Measurements from ENCODE around the gene RPS6KB2. TPM values are rescaled to one million over a fixed set of nuclear protein-coding genes. Genes with fewer than 3 reads are reported as not detected.
A peak's percentile ranks its signal among the peaks of the same experiment; 100 is the strongest.

Gene RPS6KB2
- 10 to 100 TPM; 35.2 to 94.3 (median 50.4) TPM for total RNA-seq

GRCh38 chr11:67428052-67429001 lies at the start of gene RPS6KB2:
Gene RPS6KB2 (plus strand): TSS chr11:67428494. CDS start chr11:67428546, 52 bp downstream.
- peak; percentile 97 for ATAC-seq (ENCODE audit: low FRiP score in 2 of 2)
- TF ChIP-seq CTCF (IDR thresholded peaks at IDR 0.05) = peak in 2 of 6 experiments; percentile 30 to 39
- TF ChIP-seq EP300 (IDR thresholded peaks at IDR 0.05) = no peak
- peak in 3 of 4 donors; percentile 85 to 97 (median 95) for TF ChIP-seq POLR2A (IDR thresholded peaks at IDR 0.05)
- peak; percentile 97 to 98 for TF ChIP-seq POLR2AphosphoS5 (IDR thresholded peaks at IDR 0.05)
- peak; percentile 99 to 100 for DNase-seq
- peak within 1 kb of the TSS; percentile 91 to 93 (median 92) for H3K27ac ChIP-seq
- H3K36me3 ChIP-seq = peaks cover 0 to 27% (median 24%) of the 10 kb centered on the region in 4 donors
- H3K27me3 ChIP-seq = no peaks in the 10 kb centered on the region
- H3K4me3 ChIP-seq = peak within 1 kb of the TSS; percentile 71 to 97 (median 82)
- peaks cover 14 to 24% (median 17%) of the 10 kb centered on the region in 4 donors for H3K4me1 ChIP-seq
- no peaks in the 10 kb centered on the region for H3K9me3 ChIP-seq
- WGBS, 2 donors = 0% methylated on average over 27 to 68 of the region's 68 CpGs

GRCh38 chr11:67378544-67378943 lies 49.8 kb upstream of the RPS6KB2 start:
- TF ChIP-seq POLR2AphosphoS5 (IDR thresholded peaks at IDR 0.05) = no peak
- no peak for TF ChIP-seq POLR2A (IDR thresholded peaks at IDR 0.05)
- TF ChIP-seq EP300 (IDR thresholded peaks at IDR 0.05) = no peak
- no peak for TF ChIP-seq CTCF (IDR thresholded peaks at IDR 0.05)
- Histone ChIP-seq H3K4me1 (peaks cover 16 to 41% (median 25%) of the 10 kb centered on the region in 4 donors), H3K9me3 (no peaks in the 10 kb centered on the region), H3K27me3 (no peaks in the 10 kb centered on the region), H3K4me3 (no peak overlapping the region), H3K36me3 (no peaks in the 10 kb centered on the region), H3K27ac (no peak overlapping the region)
- 93 to 95% methylated on average over 4 of the region's 4 CpGs for WGBS, 2 donors
- DNase-seq = no peak
- no peak for ATAC-seq (ENCODE audit: low FRiP score in 2 of 2)

GRCh38 chr11:67379061-67380058 lies 48.9 kb upstream of the RPS6KB2 start:
- 74 to 79% methylated on average over 12 to 22 of the region's 23 CpGs for WGBS, 2 donors
- DNase-seq (no peak), ATAC-seq (ENCODE audit: low FRiP score in 2 of 2) (peak in 1 of 2 donors; percentile 68)
- Histone ChIP-seq H3K9me3 (no peaks in the 10 kb centered on the region), H3K36me3 (no peaks in the 10 kb centered on the region), H3K4me1 (peaks cover 9 to 33% (median 17%) of the 10 kb centered on the region in 4 donors), H3K4me3 (no peak overlapping the region), H3K27ac (no peak overlapping the region), H3K27me3 (no peaks in the 10 kb centered on the region)
- TF ChIP-seq CTCF (IDR thresholded peaks at IDR 0.05) (no peak), POLR2A (IDR thresholded peaks at IDR 0.05) (no peak), POLR2AphosphoS5 (IDR thresholded peaks at IDR 0.05) (no peak), EP300 (IDR thresholded peaks at IDR 0.05) (no peak)

- peak in 1 of 2 donors; percentile 14 for ATAC-seq (ENCODE audit: low FRiP score in 2 of 2)
- Histone ChIP-seq H3K4me3 (no peak overlapping the region), H3K27ac (peak overlapping the region; percentile 22 to 69 (median 46)), H3K4me1 (peaks cover 3 to 25% (median 9%) of the 10 kb centered on the region in 4 donors), H3K27me3 (no peaks in the 10 kb centered on the region), H3K36me3 (no peaks in the 10 kb centered on the region), H3K9me3 (no peaks in the 10 kb centered on the region)
- no peak for DNase-seq
- TF ChIP-seq CTCF (IDR thresholded peaks at IDR 0.05) (no peak), POLR2A (IDR thresholded peaks at IDR 0.05) (peak in 1 of 4 donors; percentile 27)
- WGBS, 2 donors = 58 to 67% methylated on average over 13 of the region's 13 CpGs
These were observed 46.9 kb upstream of the RPS6KB2 start for GRCh38 chr11:67381244-67381972.

All from upper lobe of left lung (tissue), 6 donors.